ENCODE measurements around the gene SLC27A6.

GRCh38 chr5:129014185-129014584 is 48.9 kb downstream of the SLC27A6 start:
- no peak for TF ChIP-seq CTCF (conservative IDR thresholded peaks at IDR 0.05; ENCODE audit: low read depth, low read length)
- no peak for TF ChIP-seq EZH2 (IDR thresholded peaks at IDR 0.05; ENCODE audit: borderline replicate concordance, low read depth, low read length, poor library complexity, severe bottlenecking)

Measured in A673 (cell line).